WERI-Rb-1 (cell line): ENCODE data around the gene ACSBG1.

Experiments used
- DNase-seq: peaks from one replicate; pipeline ENCODE4 v3.0.0-alpha.2; 2020
- H3K27ac ChIP-seq: fragments of 250-450 bp; sonication (Bioruptor Pico); 2 replicates; pipeline ENCODE4 v1.5.1; 2020; ENCODE audit warnings: mild to moderate bottlenecking, moderate library complexity
- H3K27me3 ChIP-seq: fragments of 250-450 bp; sonication (Bioruptor Pico); 2 replicates; pipeline ENCODE4 v1.5.1; 2021; ENCODE audit warnings: mild to moderate bottlenecking, low read depth, moderate library complexity; ENCODE audit not compliant: insufficient read depth, severe bottlenecking
- H3K36me3 ChIP-seq: fragments of 250-450 bp; sonication (Bioruptor Pico); 2 replicates; pipeline ENCODE4 v1.5.1; 2020; ENCODE audit warnings: mild to moderate bottlenecking, moderate library complexity
- H3K4me3 ChIP-seq: 2 replicates; pipeline ENCODE4 v1.5.1; 2011; ENCODE audit warnings: low read depth, mild to moderate bottlenecking, control low read depth, low read length
- H3K9me3 ChIP-seq: fragments of 250-450 bp; sonication (Bioruptor Pico); 2 replicates; pipeline ENCODE4 v1.5.1; 2021; ENCODE audit warnings: mild to moderate bottlenecking, moderate library complexity; ENCODE audit not compliant: severe bottlenecking
- TF ChIP-seq, protein P1 (sequence below): IDR thresholded peaks from 2 replicates; pipeline ENCODE4 v1.5.1; 2011; ENCODE audit warnings: low read depth, mild to moderate bottlenecking, control low read depth, inconsistent platforms, low read length

Gene ACSBG1

DNA sequence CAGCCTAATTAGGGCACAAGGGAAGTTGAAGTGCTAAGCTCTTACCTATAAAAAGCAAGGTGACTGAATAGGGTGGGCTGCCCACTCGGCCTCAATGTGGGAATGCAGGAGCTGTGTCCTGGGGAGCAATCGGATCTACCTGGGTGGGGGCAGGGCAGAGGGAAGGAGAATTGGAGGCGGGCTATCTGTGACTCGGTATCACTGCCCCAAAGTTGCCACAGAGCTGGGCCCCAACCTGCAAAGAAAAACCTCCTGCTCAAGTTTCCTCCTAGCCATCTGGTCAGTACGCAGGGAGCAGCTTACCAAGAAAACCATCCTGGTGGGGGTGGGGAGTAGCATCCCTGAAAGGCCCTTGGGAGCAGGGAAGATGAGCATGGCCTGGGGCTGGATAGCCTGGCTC, 113.8 kb downstream of the ACSBG1 start:
- no peaks in the 10 kb centered on the region for H3K9me3 ChIP-seq
- no peaks in the 10 kb centered on the region for H3K27me3 ChIP-seq
- H3K27ac ChIP-seq, result peak overlapping the region; percentile 86
- peaks cover 7% of the 10 kb centered on the region for H3K36me3 ChIP-seq
- peak; percentile 94 for DNase-seq
- TF ChIP-seq, protein P1, sequence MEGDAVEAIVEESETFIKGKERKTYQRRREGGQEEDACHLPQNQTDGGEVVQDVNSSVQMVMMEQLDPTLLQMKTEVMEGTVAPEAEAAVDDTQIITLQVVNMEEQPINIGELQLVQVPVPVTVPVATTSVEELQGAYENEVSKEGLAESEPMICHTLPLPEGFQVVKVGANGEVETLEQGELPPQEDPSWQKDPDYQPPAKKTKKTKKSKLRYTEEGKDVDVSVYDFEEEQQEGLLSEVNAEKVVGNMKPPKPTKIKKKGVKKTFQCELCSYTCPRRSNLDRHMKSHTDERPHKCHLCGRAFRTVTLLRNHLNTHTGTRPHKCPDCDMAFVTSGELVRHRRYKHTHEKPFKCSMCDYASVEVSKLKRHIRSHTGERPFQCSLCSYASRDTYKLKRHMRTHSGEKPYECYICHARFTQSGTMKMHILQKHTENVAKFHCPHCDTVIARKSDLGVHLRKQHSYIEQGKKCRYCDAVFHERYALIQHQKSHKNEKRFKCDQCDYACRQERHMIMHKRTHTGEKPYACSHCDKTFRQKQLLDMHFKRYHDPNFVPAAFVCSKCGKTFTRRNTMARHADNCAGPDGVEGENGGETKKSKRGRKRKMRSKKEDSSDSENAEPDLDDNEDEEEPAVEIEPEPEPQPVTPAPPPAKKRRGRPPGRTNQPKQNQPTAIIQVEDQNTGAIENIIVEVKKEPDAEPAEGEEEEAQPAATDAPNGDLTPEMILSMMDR, result no peak
- H3K4me3 ChIP-seq, result peak overlapping the region; percentile 18
